HEK293T (cell line): ENCODE data around the gene HTD2.

Experiments
- BHLHE40 ChIP-seq: fragments of 450-650 bp; IDR thresholded peaks from 2 replicates; pipeline ENCODE4 v1.6.1; 2016; ENCODE audit warnings: mild to moderate bottlenecking, moderate library complexity, borderline replicate concordance
- CTBP1 ChIP-seq: fragments of 450-650 bp; IDR thresholded peaks from 2 replicates; pipeline ENCODE4 v1.6.1; 2016; ENCODE audit warnings: borderline replicate concordance
- ELF4 ChIP-seq: fragments of 450-650 bp; IDR thresholded peaks from 2 replicates; pipeline ENCODE4 v1.6.1; 2017; ENCODE audit warnings: antibody characterized with exemption
- FOXA1 ChIP-seq: fragments of 450-650 bp; IDR thresholded peaks from 2 replicates; pipeline ENCODE4 v1.6.1; 2016; ENCODE audit warnings: mild to moderate bottlenecking
- FOXK2 ChIP-seq: fragments of 450-650 bp; IDR thresholded peaks from 2 replicates; pipeline ENCODE4 v1.6.1; 2016; ENCODE audit warnings: mild to moderate bottlenecking
- FOXM1 ChIP-seq: fragments of 450-650 bp; IDR thresholded peaks from 2 replicates; pipeline ENCODE4 v1.6.1; 2017; ENCODE audit warnings: mild to moderate bottlenecking, borderline replicate concordance
- HDGF ChIP-seq: fragments of 450-650 bp; IDR thresholded peaks from 2 replicates; pipeline ENCODE4 v1.6.1; 2017; ENCODE audit warnings: antibody characterized with exemption, borderline replicate concordance
- L3MBTL2 ChIP-seq: fragments of 450-650 bp; conservative IDR thresholded peaks from 2 replicates; pipeline ENCODE4 v1.6.1; 2016; ENCODE audit warnings: mild to moderate bottlenecking
- NFRKB ChIP-seq: fragments of 450-650 bp; IDR thresholded peaks from 2 replicates; pipeline ENCODE4 v1.6.1; 2016; ENCODE audit warnings: mild to moderate bottlenecking, moderate library complexity
- PKNOX1 ChIP-seq: fragments of 450-650 bp; IDR thresholded peaks from 2 replicates; pipeline ENCODE4 v1.6.1; 2016
- SP1 ChIP-seq: fragments of 450-650 bp; IDR thresholded peaks from 2 replicates; pipeline ENCODE4 v1.6.1; 2017
- TARDBP ChIP-seq: fragments of 450-650 bp; IDR thresholded peaks from 2 replicates; pipeline ENCODE4 v1.6.1; 2016
- ZNF384 ChIP-seq: fragments of 450-650 bp; IDR thresholded peaks from 2 replicates; pipeline ENCODE4 v1.6.1; 2016

GRCh38 chr3:58270485-58270884, 35.8 kb upstream of the HTD2 start:
- TF ChIP-seq TARDBP (no peak), CTBP1 (no peak), FOXK2 (no peak), ZNF384 (no peak), BHLHE40 (no peak), FOXM1 (no peak), HDGF (no peak), L3MBTL2 (no peak), SP1 (no peak), NFRKB (no peak), FOXA1 (no peak), PKNOX1 (no peak), ELF4 (no peak)
